Activated CD8-positive, alpha-beta memory T cell treated with anti-CD3 and anti-CD28 coated beads for 24 hours (primary cell): ENCODE measurements around the gene CLDN1.

Experiments used
- DNase-seq: peaks from one replicate; pipeline ENCODE4 v3.0.0-alpha.2; 2020

The CLDN1 gene

GRCh38 chr3:190321789-190322603 lies at the start of gene CLDN1:
CLDN1 (minus strand) TSS chr3:190322446; CDS start chr3:190322206, 240 bp downstream.
- peak; percentile 90 for DNase-seq

DNA sequence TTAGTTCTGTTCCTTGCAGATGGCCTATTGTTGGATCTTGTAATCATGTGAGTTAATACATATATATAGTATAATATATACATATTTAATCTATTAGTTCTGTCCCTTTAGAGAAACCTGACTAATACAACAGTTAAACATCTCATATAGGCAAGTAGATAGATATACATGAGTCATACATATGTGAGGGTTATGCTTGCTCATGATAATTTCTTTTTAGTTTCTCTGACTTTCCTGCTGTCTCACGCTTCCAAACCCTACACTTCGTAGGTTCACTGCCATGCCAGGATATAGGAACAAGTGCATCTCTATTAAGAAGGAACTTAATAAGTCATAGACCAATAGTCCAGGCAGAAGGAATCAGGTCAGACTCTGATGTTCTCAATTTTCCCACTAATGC lies 48.9 kb upstream of the CLDN1 start:
- DNase-seq, result no peak

- no peak for DNase-seq
These were observed 48.1 kb upstream of the CLDN1 start for GRCh38 chr3:190370369-190370768.

- no peak for DNase-seq
These were observed 47.5 kb upstream of the CLDN1 start for GRCh38 chr3:190369668-190370295.

DNA sequence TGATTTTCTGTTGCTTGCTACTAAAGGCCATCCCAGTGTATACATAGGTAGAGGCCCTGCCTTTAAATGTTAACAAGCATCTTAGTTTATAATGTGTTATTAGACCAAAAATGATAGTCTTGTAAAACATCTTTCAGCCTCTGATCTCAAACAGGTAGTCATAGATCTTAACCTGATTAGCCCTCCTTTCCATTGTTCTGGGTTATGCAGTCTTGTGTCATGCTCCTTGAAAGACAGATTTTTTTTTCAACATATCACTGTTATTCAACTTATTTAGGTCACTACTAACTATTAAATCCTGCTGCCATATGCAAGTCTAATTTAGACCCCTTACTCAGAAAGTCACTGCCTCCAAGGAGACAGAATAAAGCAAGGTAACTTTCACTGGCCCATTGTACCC lies 46.6 kb upstream of the CLDN1 start:
- no peak for DNase-seq

- DNase-seq, result no peak
These were observed 43.9 kb upstream of the CLDN1 start for GRCh38 chr3:190366133-190366532.

DNA sequence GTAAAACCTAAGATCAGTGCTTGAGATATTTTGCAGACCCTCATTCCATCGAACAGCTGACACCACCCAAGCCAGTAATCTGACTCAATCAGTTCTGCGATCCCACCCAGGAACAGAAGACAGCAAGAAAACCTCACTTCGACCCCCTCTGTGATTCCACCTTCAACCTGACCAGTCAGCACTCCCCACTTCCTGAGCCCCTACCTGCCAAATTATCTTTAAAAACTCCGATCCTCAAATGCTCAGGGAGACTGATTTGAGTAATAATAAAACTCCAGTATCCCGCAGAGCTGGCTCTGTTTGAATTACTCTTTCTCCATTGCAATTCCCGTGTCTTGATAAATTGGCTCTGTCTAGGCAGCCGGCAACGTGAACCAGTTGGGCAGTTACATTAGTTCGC lies 40.0 kb upstream of the CLDN1 start:
- DNase-seq, result no peak

GRCh38 chr3:190361791-190362190 lies 39.5 kb upstream of the CLDN1 start:
- DNase-seq, result no peak

DNA sequence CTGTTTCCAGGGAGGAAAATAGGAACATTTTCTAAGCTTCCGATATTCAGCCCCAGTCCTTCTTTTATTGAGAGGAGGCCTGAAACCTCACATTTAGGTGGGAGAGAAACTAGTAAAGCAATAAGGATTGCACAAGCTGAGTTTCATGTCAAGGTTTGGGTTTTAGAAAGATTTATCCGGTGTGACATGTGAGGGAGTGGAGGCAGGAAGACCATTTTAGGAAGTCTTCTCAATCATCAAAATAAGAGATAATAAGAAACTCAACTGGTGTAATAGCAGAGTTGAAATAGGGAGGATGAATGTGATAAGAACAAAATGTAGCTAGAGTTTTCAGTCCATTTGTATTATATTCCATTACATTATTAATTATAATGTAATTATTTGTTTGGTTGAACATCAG lies 38.0 kb upstream of the CLDN1 start:
- no peak for DNase-seq

DNA sequence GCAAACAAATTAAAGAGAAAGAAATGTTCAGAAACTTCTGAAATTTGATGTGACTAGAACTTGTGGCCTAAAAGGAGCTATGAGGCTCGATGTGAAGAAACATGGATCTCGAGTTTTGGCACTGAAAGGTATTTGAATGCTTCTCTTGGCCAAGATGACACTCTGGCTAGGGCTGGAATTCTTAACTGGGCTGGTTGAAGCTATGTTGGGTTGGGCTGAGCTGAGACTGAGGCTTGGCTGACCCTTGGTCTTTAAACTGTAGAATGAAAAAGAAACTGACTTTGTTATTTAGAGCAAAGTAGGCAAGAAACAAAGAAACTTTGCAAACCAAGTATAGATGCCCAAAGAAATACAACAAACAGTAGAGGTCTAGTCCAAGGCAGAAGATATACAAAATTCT lies 37.6 kb upstream of the CLDN1 start:
- DNase-seq, result no peak

DNA sequence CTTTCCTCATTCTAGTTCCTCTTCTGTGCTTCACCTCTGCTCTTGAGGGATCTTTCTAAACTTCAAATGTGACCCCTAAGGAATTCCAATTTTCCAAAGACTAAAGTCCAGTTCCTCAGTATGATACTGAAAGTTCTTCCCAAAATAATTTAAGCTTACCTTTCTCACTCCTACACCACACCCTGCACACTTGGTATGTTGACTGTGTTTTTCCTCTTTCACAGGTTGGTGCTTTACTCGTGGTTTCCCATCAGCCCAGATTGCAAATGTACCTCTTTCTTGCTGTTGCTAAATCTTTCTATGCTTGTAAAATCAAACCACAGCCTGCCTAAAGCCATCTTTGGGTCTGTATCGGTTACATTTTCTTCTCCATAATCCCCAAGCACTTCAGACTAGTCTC lies 35.2 kb upstream of the CLDN1 start:
- no peak for DNase-seq

DNA sequence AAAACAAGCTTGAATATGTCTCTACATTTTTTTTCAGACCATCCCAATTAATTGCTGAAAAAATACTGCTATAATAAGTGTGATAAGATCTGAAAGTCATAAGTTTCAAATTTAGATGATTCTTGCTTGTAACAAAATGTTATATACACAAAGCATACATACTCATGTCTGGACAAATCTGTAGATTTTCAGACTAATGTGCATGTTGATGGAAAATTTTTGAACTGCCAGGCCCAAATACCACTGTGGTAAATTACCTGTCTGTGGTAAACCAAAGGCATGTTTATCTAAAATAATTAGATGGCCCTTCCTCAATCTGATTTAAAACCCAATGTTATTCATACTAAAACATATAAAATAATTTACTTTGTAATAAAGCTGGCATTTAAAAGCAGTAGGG lies 34.0 kb upstream of the CLDN1 start:
- DNase-seq, result no peak

DNA sequence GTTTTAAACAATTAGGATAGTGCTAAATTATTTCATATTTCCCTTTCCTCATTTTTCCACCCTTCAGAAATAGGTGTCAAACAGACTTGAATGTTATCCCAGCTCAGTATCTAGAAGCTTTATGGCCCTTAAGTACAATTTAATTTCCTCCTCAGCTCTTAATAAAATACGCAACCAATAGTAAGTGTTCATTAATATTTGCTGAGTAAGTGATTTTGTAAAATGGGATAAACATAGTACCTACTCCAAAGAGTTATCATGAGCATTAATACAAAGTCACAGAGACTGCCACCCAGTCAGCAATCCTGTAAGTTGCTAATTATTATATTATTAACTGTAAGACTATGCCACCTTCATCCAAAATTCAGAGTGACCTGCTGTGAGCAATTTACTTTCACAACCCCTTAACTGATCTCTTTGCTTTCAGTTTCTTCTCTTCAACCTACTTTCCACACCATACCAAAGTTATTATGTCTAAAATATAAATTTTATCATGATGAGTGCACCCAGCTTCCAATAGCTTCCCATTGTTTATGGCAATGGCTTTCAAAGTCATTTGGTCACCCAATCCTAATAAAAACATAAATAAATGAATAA lies 30.7 kb upstream of the CLDN1 start:
- no peak for DNase-seq

DNA sequence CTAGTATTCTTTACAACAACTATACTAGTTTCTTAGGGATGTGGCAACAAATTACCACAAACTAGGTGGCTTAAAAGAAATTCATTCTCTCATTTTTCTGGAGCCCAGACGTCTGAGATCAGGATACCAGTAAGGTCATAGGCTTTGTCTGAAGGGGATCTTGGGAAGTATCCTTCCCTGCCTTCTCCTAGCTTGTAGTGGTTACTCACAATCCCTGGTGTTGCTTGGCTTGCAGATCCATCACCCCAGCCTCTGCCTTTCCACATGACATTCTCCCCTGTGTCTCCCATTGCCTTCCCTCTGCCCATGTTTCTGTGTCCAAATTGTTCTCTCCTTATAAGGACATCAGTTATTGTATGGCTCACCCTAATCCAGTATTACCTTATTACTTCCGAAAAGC lies 24.3 kb upstream of the CLDN1 start:
- DNase-seq, result no peak

GRCh38 chr3:190345878-190346277 lies 23.6 kb upstream of the CLDN1 start:
- DNase-seq, result no peak

GRCh38 chr3:190345027-190345821 lies 23.0 kb upstream of the CLDN1 start:
- DNase-seq, result no peak

- DNase-seq, result no peak
These were observed 17.8 kb upstream of the CLDN1 start for GRCh38 chr3:190340071-190340470.

DNA sequence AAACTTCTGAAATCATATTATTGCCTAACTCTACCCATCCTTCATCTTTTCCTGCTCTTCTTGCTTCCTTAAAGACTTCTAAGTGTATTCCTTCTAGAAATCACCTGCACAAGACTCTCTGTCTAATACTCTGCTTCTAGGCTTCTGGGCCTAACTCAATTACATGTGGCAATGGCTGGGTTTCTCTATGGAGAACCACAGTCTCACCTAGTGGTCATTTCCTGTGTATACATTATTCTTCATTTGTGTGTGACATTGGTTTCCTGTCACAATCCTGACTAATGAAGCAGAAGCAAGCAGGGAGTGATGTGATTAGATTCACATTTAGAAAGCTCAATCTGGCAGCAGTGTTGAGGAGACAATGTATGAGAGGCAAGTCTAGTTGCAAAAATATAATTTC lies 16.9 kb upstream of the CLDN1 start:
- DNase-seq, result no peak

DNA sequence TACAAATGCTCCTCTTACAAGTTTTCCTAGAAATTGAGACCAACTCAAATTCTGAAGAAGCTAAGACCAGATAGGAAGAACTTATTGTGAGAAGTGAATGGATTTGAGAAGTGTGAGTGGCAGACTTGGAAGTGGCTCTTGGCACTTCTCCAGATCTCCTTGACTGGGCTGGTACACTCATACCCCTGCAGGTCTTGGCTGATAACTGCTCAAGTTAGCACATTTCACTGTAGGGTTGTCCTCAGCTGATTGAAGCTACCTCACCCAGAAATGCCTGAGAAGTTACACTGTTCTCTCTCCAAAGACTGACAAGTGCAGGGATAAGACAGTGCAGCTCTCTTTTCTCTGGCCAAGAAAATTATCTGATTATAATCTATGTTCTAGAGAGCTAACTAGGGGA lies 16.5 kb upstream of the CLDN1 start:
- no peak for DNase-seq

DNA sequence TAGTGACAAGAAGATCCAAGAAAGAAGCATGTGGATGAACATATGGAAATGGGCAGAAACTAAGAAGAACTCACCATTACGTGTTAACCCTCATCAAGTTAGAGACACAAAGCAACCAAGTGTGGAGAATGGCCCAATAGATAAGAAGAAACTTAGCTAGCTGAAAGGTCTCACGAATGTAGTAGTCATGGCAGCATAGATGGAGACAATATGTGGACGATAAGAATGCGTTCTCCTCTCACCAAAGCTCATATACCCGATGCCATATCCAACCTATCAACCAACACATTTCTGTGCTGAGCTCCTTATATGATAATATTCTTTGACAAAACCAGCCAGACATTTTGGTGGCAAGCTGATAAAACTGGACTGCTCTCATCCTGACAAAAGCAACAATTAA lies 15.1 kb upstream of the CLDN1 start:
- no peak for DNase-seq

DNA sequence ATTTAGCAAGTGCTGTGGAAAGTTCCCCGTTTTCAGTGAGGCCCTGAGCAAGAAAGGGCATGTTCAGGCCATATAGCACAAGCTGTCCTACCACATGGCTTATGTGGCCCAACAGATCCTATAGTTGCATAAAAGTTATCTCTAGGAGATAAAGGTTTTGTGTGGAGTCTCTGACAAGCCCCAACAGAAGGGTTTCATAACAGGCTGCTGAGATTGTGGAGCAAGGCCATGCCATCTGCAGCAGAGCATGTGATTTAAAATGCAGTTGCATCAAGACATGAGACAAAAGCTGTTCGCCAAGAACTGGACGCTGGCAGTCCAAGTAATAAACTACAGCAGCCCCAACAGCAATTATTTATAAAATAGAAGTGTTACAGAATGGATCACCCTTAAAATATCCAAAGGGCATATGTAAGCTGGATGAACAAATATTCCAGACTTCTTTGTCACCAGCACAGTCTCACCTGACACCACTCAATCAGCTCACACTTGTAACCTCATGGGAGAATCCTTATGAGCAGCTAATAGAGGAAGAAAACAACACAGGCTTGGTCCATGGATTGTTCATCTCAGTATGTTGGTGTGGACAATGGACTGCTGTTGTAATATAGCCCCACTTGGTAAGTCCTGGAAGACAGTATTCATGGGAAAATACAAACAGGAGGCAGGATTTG lies 14.4 kb upstream of the CLDN1 start:
- DNase-seq, result no peak

- no peak for DNase-seq
These were observed 11.7 kb upstream of the CLDN1 start for GRCh38 chr3:190333961-190334360.
